ENCODE measurements around the gene FGR. TPM values are rescaled to one million over a fixed set of nuclear protein-coding genes. Genes with fewer than 3 reads are reported as not detected.

Gene FGR
- total RNA-seq, 1 experiment from 2014 or later = not detected

DNA sequence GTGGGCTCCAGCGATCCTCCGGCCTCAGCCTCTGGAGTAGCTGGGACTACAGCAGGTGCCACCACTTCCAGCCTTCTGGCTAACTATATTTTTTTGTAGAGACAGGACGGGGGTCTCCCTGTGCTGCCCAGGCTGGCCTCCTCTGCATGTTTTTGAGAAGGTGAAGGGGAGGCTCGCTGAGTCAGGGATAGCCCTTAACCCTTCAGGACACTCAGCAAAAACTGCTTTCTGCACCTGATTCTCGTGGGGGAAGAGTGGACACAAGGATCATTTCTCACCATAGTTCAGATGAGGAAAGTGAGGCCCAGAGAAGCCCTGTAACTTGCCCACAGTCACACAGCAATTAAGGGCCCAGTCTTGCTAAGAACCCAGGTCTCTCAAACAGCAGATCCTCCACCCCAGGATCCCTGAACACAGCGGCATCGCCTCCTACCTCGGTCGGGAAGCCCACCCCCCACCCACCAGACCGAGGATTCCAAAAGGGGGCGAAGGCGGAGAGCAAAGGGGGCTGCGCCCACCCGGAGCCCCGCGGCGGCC, 1.3 kb downstream of the FGR start:
- Histone ChIP-seq H3K27ac (ENCODE audit: low read depth, low read length) (no peak overlapping the region), H3K27me3 (ENCODE audit: insufficient read depth, low read length) (no peaks in the 10 kb centered on the region), H3K4me1 (ENCODE audit: control insufficient read depth in 1 of 2, insufficient read depth in 2 of 2, low read length in 2 of 2) (peaks cover 0 to 6% of the 10 kb centered on the region in 2 experiments; a peak in 2 of 4 replicates), H3K4me3 (replicated peaks in 1 of 2; ENCODE audit: low read depth in 1 of 2, low read length in 2 of 2) (no peak overlapping the region), H3K9me2 (ENCODE audit: insufficient read depth) (no peaks in the 10 kb centered on the region), H3K79me2 (ENCODE audit: insufficient read depth, low read length) (no peaks in the 10 kb centered on the region), H3K9me3 (ENCODE audit: control insufficient read depth in 1 of 2, insufficient read depth in 1 of 2, low read depth in 1 of 2, low read length in 2 of 2) (no peaks in the 10 kb centered on the region), H4K20me1 (ENCODE audit: insufficient read depth) (no peaks in the 10 kb centered on the region), H3K36me3 (ENCODE audit: control insufficient read depth in 1 of 2, insufficient read depth in 2 of 2, low read length in 2 of 2) (no peaks in the 10 kb centered on the region), H3K9ac (ENCODE audit: low read length) (no peak overlapping the region), H3K4me2 (ENCODE audit: low read length) (no peak overlapping the region), H2AFZ (ENCODE audit: low read depth, low read length, poor library complexity, severe bottlenecking) (no peak overlapping the region)
- ChIA-PET POLR2A (no interaction called here), CTCF (no interaction called here), RAD21 (ENCODE audit: low non-redundant PET in 1 of 2, low total read pairs in 2 of 2, uncharacterized antibody in 2 of 2, unreplicated experiment in 2 of 2) (interaction anchor here in 1 of 2 experiments (0.6 kb wide), 1 partner anchor 30 kb away, joined by 3 read pairs; the partner anchor contains the start of gene AHDC1)
- intact Hi-C loops (cut with micrococcal nuclease) = no loop called here
- TF ChIP-seq POLR2A (IDR thresholded peaks at IDR 0.05; ENCODE audit: borderline replicate concordance, extremely low read depth, insufficient read depth, insufficient read length) = no peak
- ATAC-seq = no peak
- no peak for DNase-seq (ENCODE audit: low read depth, low spot score)
- no TSS peak for BruUV-seq (replicated peaks)

DNA sequence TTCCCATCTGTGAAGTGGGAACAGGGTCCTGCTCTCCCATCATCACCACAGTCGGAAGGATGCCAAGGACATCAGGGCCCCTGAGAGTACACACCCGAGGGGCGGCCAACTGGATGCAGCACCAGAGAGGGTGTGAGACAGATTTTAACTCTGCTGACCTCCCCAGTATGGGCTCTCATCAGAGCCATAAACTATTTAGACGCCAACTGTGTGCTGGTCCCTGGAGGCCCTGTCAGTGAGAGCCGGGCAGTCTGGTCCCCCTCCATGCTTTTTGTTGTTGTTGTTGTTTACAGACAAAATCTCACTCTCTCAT, 1.7 kb downstream of the FGR start:
- TF ChIP-seq MAX (IDR thresholded peaks at IDR 0.05) = no peak
- no peak for TF ChIP-seq YY1 (IDR thresholded peaks at IDR 0.05; ENCODE audit: extremely low read depth, insufficient replicate concordance, low read depth, low read length)
- TF ChIP-seq ELF1 (IDR thresholded peaks at IDR 0.05; ENCODE audit: borderline replicate concordance, low read depth) = no peak
- no peak for TF ChIP-seq EZH2 (IDR thresholded peaks at IDR 0.05)
- no peak for TF ChIP-seq POLR2AphosphoS5 (IDR thresholded peaks at IDR 0.05; ENCODE audit: low read depth, low read length)
- TF ChIP-seq RAD21 (IDR thresholded peaks at IDR 0.05; ENCODE audit: low read depth) = no peak
- no peak for TF ChIP-seq FOSL1 (IDR thresholded peaks at IDR 0.05; ENCODE audit: low read depth)
- no peaks in the 10 kb centered on the region for H3K27me3 ChIP-seq (ENCODE audit: insufficient read depth, low read length)
- BruUV-seq (replicated peaks) = no TSS peak
- no peaks in the 10 kb centered on the region for H3K9me3 ChIP-seq (ENCODE audit: control insufficient read depth in 1 of 2, insufficient read depth in 1 of 2, low read depth in 1 of 2, low read length in 2 of 2)
- H3K9me2 ChIP-seq (ENCODE audit: insufficient read depth) = no peaks in the 10 kb centered on the region
- no peak overlapping the region for H3K4me3 ChIP-seq (replicated peaks in 1 of 2; ENCODE audit: low read depth in 1 of 2, low read length in 2 of 2)
- H3K36me3 ChIP-seq (ENCODE audit: control insufficient read depth in 1 of 2, insufficient read depth in 2 of 2, low read length in 2 of 2) = no peaks in the 10 kb centered on the region
- no peak for DNase-seq (ENCODE audit: low read depth, low spot score)
- POLR2A ChIA-PET = no interaction called here
- no peak overlapping the region for H2AFZ ChIP-seq (ENCODE audit: low read depth, low read length, poor library complexity, severe bottlenecking)
- no peaks in the 10 kb centered on the region for H3K79me2 ChIP-seq (ENCODE audit: insufficient read depth, low read length)
- H3K27ac ChIP-seq (ENCODE audit: low read depth, low read length) = no peak overlapping the region
- RAD21 ChIA-PET (ENCODE audit: low non-redundant PET in 1 of 2, low total read pairs in 2 of 2, uncharacterized antibody in 2 of 2, unreplicated experiment in 2 of 2) = interaction anchor here in 1 of 2 experiments (0.6 kb wide), 1 partner anchor 29 kb away, joined by 3 read pairs; the partner anchor contains the start of gene AHDC1
- H4K20me1 ChIP-seq (ENCODE audit: insufficient read depth) = no peaks in the 10 kb centered on the region
- no peak for ATAC-seq
- no peak overlapping the region for H3K9ac ChIP-seq (ENCODE audit: low read length)
- intact Hi-C loops (cut with micrococcal nuclease) = no loop called here
- no peak overlapping the region for H3K4me2 ChIP-seq (ENCODE audit: low read length)
- H3K4me1 ChIP-seq (ENCODE audit: control insufficient read depth in 1 of 2, insufficient read depth in 2 of 2, low read length in 2 of 2) = peaks cover 0 to 6% of the 10 kb centered on the region in 2 experiments; a peak in 2 of 4 replicates
- CTCF ChIA-PET = no interaction called here
